ENCODE results near the gene UMAD1. TPM values are rescaled to one million over a fixed set of nuclear protein-coding genes. Genes with fewer than 3 reads are reported as not detected.

Gene UMAD1
- total RNA-seq, 4 donors from 2014 or later, result 6.1 to 11.2 (median 9.3) TPM

- peaks cover 0 to 21% (median 5%) of the 10 kb centered on the region in 4 donors for H3K4me1 ChIP-seq
- no peaks in the 10 kb centered on the region for H3K27me3 ChIP-seq
- TF ChIP-seq POLR2A (IDR thresholded peaks at IDR 0.05; ENCODE audit: low read depth) (no peak), CTCF (IDR thresholded peaks at IDR 0.05) (no peak), EP300 (IDR thresholded peaks at IDR 0.05) (no peak), POLR2AphosphoS5 (IDR thresholded peaks at IDR 0.05) (no peak)
- no peak overlapping the region for H3K4me3 ChIP-seq
- intact Hi-C loops (cut with DNase I), result no loop called here
- no peak for DNase-seq (ENCODE audit: extremely low spot score)
- no peaks in the 10 kb centered on the region for H3K36me3 ChIP-seq
- no peaks in the 10 kb centered on the region for H3K9me3 ChIP-seq
- no peak overlapping the region for H3K27ac ChIP-seq (replicated peaks in 1 of 4)
- 95% methylated on average over 12 of the region's 12 CpGs for WGBS
Measured at GRCh38 chr7:7742223-7742622, 101.7 kb downstream of the UMAD1 start.

GRCh38 chr7:7745258-7745657, 104.7 kb downstream of the UMAD1 start:
- WGBS, result 93% methylated on average over 4 of the region's 4 CpGs
- H3K27me3 ChIP-seq, result no peaks in the 10 kb centered on the region
- DNase-seq (ENCODE audit: extremely low spot score), result no peak
- H3K4me3 ChIP-seq, result no peak overlapping the region
- intact Hi-C loops (cut with DNase I), result no loop called here
- peaks cover 0 to 10% (median 4%) of the 10 kb centered on the region in 4 donors for H3K4me1 ChIP-seq
- TF ChIP-seq EP300 (IDR thresholded peaks at IDR 0.05), result no peak
- TF ChIP-seq CTCF (IDR thresholded peaks at IDR 0.05), result no peak
- TF ChIP-seq POLR2AphosphoS5 (IDR thresholded peaks at IDR 0.05), result no peak
- no peak for TF ChIP-seq POLR2A (IDR thresholded peaks at IDR 0.05; ENCODE audit: low read depth)
- no peak overlapping the region for H3K27ac ChIP-seq (replicated peaks in 1 of 4)
- no peaks in the 10 kb centered on the region for H3K9me3 ChIP-seq
- H3K36me3 ChIP-seq, result no peaks in the 10 kb centered on the region

GRCh38 chr7:7745966-7746365, 105.4 kb downstream of the UMAD1 start:
- TF ChIP-seq CTCF (IDR thresholded peaks at IDR 0.05) (no peak), POLR2AphosphoS5 (IDR thresholded peaks at IDR 0.05) (no peak), POLR2A (IDR thresholded peaks at IDR 0.05; ENCODE audit: low read depth) (no peak), EP300 (IDR thresholded peaks at IDR 0.05) (no peak)
- WGBS, result 98% methylated on average over 4 of the region's 4 CpGs
- no peaks in the 10 kb centered on the region for H3K9me3 ChIP-seq

GRCh38 chr7:7746458-7746857, 105.9 kb downstream of the UMAD1 start:
- intact Hi-C loops (cut with DNase I), result no loop called here
- 72% methylated on average over 4 of the region's 4 CpGs for WGBS

More at GRCh38 chr7:7745966-7746365, 105.4 kb downstream of the UMAD1 start:
- Histone ChIP-seq H3K27me3 (no peaks in the 10 kb centered on the region), H3K36me3 (no peaks in the 10 kb centered on the region), H3K4me3 (no peak overlapping the region), H3K4me1 (peaks cover 4 to 13% (median 8%) of the 10 kb centered on the region in 4 donors), H3K27ac (replicated peaks in 1 of 4) (no peak overlapping the region)
- no peak for DNase-seq (ENCODE audit: extremely low spot score)
- intact Hi-C loops (cut with DNase I), result no loop called here

More at GRCh38 chr7:7746458-7746857, 105.9 kb downstream of the UMAD1 start:
- TF ChIP-seq POLR2AphosphoS5 (IDR thresholded peaks at IDR 0.05) (no peak), CTCF (IDR thresholded peaks at IDR 0.05) (no peak), EP300 (IDR thresholded peaks at IDR 0.05) (no peak), POLR2A (IDR thresholded peaks at IDR 0.05; ENCODE audit: low read depth) (no peak)
- H3K4me3 ChIP-seq, result no peak overlapping the region
- H3K9me3 ChIP-seq, result no peaks in the 10 kb centered on the region
- H3K27me3 ChIP-seq, result no peaks in the 10 kb centered on the region
- H3K36me3 ChIP-seq, result no peaks in the 10 kb centered on the region
- H3K27ac ChIP-seq (replicated peaks in 1 of 4), result no peak overlapping the region
- H3K4me1 ChIP-seq, result peaks cover 9 to 17% (median 11%) of the 10 kb centered on the region in 4 donors
- DNase-seq (ENCODE audit: extremely low spot score), result no peak
